Measurements from ENCODE around the gene POU3F1.

Gene POU3F1

DNA sequence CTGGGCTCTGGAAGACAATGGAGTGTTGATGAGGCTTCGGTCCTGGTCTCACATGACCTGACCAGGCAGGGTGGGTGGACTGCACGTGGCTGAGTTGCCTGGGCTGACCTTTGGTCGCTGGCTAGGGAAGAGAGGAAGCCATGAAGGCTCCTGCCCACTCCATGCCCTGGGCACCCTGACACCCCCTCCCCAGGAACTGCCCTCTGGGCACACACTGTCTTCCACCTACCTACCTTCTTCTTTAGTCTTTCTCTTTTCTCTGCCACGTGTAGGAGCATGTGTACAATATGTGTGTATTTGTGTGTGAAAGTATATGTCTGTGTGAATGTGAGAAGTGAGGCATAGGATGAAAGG is 15.1 kb downstream of the POU3F1 start:
- intact Hi-C loops (cut with micrococcal nuclease) = loop anchor here (10.0 kb wide), 1 partner anchor 553 kb away; no protein-coding TSS in a partner anchor
- no peaks in the 10 kb centered on the region for H3K9me3 Mint-ChIP-seq
- H3K36me3 Mint-ChIP-seq (ENCODE audit: low read depth) = peaks cover 9% of the 10 kb centered on the region
- H3K4me3 Mint-ChIP-seq = no peak overlapping the region
- peak overlapping the region; percentile 30 for H3K27ac Mint-ChIP-seq
- H3K27me3 Mint-ChIP-seq = peaks cover 19% of the 10 kb centered on the region
- peaks cover 34% of the 10 kb centered on the region for H3K4me1 Mint-ChIP-seq (ENCODE audit: low read depth)

DNA sequence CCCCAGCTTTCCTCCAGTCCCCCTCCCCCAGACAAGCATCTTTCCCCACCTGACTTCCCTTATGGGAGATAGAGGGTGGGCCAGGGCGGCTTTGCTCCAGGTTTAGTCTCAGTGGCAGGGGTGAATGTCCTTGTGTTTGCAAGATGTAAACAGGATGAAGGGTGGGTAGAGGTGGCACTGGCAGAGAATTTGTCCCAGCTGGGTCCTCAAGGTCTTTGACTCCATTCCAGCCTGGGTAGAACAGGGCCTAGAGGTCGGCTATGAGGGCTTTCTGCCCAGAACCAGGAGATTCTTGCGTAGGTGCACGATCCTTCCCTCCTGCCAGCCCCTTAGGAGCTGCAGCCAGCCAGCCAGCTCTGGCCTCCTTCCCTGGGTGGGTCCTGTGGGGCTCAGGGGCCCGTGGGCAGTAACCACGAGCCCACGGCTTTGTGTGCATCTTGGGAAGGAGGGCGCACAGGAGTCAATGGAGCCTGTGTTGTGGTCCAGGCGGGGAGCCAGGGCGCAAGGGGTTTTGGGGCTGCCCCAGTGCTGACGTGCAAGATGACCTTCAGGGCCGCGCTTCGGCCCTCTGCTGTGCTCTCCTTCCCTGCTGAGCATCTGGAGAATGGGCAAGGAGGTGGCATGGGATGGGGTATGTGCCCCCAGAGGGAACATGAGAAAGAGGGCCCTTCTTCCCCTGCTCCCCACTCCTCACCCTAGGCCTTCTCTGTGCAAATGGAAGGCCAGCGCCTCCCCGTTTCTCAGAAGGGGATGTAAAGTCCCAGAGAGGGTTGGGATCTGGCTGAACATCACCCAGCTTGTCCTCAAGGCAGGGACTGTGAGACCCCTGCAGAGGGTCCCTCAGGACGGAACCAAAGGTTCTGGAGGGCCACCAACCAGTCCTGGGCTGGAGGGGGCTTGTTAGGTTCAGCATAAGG is 15.7 kb downstream of the POU3F1 start:
- Mint-ChIP-seq H3K36me3 (ENCODE audit: low read depth) (peaks cover 16% of the 10 kb centered on the region), H3K4me3 (no peak overlapping the region), H3K4me1 (ENCODE audit: low read depth) (peaks cover 37% of the 10 kb centered on the region), H3K9me3 (no peaks in the 10 kb centered on the region), H3K27me3 (peaks cover 19% of the 10 kb centered on the region), H3K27ac (peak overlapping the region; percentile 55)
- intact Hi-C loops (cut with micrococcal nuclease) = loop anchor here (10.0 kb wide), 1 partner anchor 554 kb away; no protein-coding TSS in a partner anchor

DNA sequence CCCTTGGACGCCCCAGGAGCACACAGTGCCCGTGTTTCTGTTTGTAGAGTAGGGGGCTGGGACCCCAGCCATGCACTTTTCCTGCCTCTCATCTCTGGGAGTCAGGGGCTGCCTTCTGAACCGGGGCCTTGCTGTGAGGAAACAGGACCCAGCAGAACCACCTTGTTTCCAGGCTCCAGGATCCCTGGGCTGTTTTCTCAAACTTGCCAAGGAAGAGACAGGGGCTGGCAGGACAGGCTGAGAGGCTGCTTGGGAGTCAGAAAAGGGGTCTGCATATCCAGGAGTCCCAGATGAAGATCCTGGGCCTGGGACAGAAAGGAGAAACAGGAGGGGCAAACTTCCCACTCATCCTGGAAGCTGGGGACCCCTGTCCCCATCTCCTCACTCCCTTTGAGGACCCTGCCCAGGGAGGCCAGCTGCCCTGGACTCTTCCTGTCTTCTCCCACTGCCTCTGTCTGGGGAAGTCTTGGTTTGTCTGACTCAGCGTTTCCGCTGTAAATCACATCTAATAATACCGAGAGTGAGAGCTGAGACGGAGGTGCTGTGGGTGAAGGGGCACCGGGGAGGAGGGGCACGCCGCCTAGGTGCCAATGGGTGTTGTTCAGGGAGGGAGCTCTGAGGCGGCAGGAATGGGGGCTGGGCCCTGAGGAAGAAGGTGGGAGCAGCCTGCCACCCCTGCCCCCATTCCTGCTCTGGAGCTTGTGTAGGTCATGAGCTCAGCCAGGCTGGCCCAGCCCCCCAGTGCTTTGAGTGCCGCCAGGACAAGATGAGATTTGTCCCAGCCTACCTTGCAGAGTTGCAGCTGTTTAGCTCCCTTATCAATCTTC is 16.7 kb downstream of the POU3F1 start:
- H3K9me3 Mint-ChIP-seq = no peaks in the 10 kb centered on the region
- H3K4me3 Mint-ChIP-seq = peak overlapping the region; percentile 60
- H3K36me3 Mint-ChIP-seq (ENCODE audit: low read depth) = peaks cover 25% of the 10 kb centered on the region
- peaks cover 19% of the 10 kb centered on the region for H3K27me3 Mint-ChIP-seq
- intact Hi-C loops (cut with micrococcal nuclease) = loop anchor here (5.0 to 10.0 kb wide), 2 partner anchors 555 to 807 kb away; no protein-coding TSS in a partner anchor
- H3K27ac Mint-ChIP-seq = peak overlapping the region; percentile 55
- H3K4me1 Mint-ChIP-seq (ENCODE audit: low read depth) = peaks cover 42% of the 10 kb centered on the region

DNA sequence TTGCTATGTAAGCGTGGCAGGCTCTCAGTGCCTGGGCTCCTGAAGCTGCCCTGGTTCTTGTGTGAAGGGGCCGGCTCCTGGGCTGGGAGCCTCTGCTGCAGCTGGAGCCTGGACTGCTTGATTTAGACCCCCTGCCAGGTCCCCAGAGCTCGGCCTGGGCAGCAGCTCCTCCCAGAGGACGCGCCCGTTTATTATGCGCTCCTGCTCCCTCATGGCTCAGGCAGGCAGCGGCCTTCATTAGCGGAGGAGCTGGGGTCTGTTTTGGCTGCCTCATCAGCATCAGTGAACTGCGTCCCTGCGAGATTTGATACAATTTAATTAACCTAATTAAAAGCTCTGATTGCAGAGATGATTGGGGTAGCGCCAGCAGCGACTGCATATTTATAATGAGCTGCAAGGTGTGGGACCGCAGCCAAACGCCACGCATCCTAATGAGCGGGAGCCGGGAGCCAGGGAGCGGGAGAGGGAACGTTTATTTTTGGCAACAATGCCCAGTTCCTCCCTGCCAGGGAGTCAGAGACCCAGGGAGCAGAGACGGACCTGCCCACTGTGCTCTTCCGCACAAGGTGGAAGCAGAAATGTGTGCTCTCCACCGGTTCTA is 17.4 kb downstream of the POU3F1 start:
- intact Hi-C loops (cut with micrococcal nuclease) = loop anchor here (5.0 kb wide), 1 partner anchor 808 kb away; no protein-coding TSS in a partner anchor
- peaks cover 31% of the 10 kb centered on the region for H3K36me3 Mint-ChIP-seq (ENCODE audit: low read depth)
- no peak overlapping the region for H3K4me3 Mint-ChIP-seq
- peak overlapping the region; percentile 55 for H3K27ac Mint-ChIP-seq
- peaks cover 19% of the 10 kb centered on the region for H3K27me3 Mint-ChIP-seq
- H3K9me3 Mint-ChIP-seq = no peaks in the 10 kb centered on the region
- H3K4me1 Mint-ChIP-seq (ENCODE audit: low read depth) = peaks cover 42% of the 10 kb centered on the region

DNA sequence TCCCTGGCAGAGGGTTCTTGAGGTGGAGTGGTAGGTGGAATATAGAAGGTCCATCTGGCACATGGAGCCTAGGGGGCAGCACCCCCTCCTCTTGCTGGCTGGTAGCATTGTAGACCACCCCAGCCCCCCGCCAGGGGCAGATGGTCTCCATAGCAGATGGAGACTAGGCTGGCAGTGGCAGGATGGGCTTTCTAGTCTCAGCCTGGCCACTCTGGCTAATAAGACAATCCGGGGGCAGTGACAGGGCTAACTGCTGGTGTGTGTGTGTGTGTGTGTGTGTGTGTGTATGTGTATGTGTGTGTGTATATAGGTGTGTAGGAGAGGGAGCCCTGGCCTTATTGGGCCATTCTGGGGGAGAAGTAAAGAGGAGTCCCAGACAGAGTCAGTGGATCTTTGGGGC is 17.9 kb downstream of the POU3F1 start:
- Mint-ChIP-seq H3K4me1 (ENCODE audit: low read depth) (peaks cover 42% of the 10 kb centered on the region), H3K36me3 (ENCODE audit: low read depth) (peaks cover 36% of the 10 kb centered on the region), H3K4me3 (no peak overlapping the region), H3K27ac (peak overlapping the region; percentile 55), H3K9me3 (no peaks in the 10 kb centered on the region), H3K27me3 (peaks cover 17% of the 10 kb centered on the region)
- intact Hi-C loops (cut with micrococcal nuclease) = loop anchor here (5.0 kb wide), 1 partner anchor 809 kb away; no protein-coding TSS in a partner anchor

GRCh38 chr1:38028105-38028591 is 18.4 kb downstream of the POU3F1 start:
- peaks cover 17% of the 10 kb centered on the region for H3K27me3 Mint-ChIP-seq
- intact Hi-C loops (cut with micrococcal nuclease) = loop anchor here (5.0 kb wide), 1 partner anchor 809 kb away; no protein-coding TSS in a partner anchor
- H3K36me3 Mint-ChIP-seq (ENCODE audit: low read depth) = peaks cover 41% of the 10 kb centered on the region
- no peak overlapping the region for H3K4me3 Mint-ChIP-seq
- H3K27ac Mint-ChIP-seq = peak overlapping the region; percentile 55
- H3K4me1 Mint-ChIP-seq (ENCODE audit: low read depth) = peaks cover 42% of the 10 kb centered on the region
- no peaks in the 10 kb centered on the region for H3K9me3 Mint-ChIP-seq

DNA sequence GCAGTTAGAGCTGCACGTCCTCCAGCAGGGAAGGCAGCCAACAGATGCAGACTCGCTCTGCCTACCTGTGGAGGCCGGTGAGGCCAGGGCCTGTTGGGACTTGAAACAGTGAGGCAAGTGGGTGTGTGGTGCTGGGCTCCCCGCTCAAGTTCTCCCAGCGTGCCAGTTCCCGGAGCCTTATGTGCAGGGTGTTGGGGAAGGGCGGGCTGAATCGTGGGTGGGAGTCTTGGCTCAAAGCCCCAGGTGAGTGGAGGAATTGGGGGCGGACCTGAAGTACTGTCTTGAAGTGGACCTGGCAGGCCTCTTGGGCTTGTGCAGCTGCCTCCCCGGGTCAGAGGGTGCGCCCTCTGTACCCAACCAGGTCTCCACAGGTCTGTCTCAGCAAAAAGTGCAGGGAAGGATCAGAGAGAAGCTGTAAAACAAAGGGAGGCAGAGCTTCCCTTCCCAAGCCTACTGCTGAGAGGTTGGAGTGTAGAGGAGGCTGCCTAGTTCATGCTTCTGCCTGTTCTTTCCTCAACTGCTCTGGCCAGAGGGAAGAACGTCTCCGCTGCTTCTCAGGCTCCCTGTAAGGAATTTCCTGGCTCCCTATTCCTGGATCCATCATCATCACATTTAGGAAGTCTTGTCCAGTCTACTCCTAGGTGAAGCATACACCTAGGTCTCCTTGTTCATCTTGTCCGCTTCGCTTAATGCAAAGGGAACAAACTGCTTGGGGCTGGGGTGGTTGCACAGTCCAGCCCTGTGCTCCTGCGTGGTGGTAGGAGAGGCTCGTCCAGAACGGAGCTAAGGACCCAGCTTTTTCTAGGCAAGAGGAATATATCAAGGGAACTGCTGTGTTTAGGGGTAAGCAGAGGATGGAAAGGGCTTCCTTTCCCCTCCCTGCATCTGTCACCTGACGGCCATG is 19.1 kb downstream of the POU3F1 start:
- Mint-ChIP-seq H3K4me1 (ENCODE audit: low read depth) (peaks cover 42% of the 10 kb centered on the region), H3K9me3 (no peaks in the 10 kb centered on the region), H3K36me3 (ENCODE audit: low read depth) (peaks cover 48% of the 10 kb centered on the region), H3K27me3 (peaks cover 17% of the 10 kb centered on the region), H3K27ac (no peak overlapping the region), H3K4me3 (no peak overlapping the region)
- intact Hi-C loops (cut with micrococcal nuclease) = loop anchor here (5.0 kb wide), 1 partner anchor 810 kb away; no protein-coding TSS in a partner anchor

- intact Hi-C loops (cut with micrococcal nuclease) = loop anchor here (5.0 kb wide), 1 partner anchor 811 kb away; no protein-coding TSS in a partner anchor
- Mint-ChIP-seq H3K36me3 (ENCODE audit: low read depth) (peaks cover 56% of the 10 kb centered on the region), H3K4me1 (ENCODE audit: low read depth) (peaks cover 41% of the 10 kb centered on the region), H3K27me3 (peaks cover 14% of the 10 kb centered on the region), H3K9me3 (no peaks in the 10 kb centered on the region), H3K4me3 (no peak overlapping the region), H3K27ac (no peak overlapping the region)
Measured at GRCh38 chr1:38026592-38027200, 19.9 kb downstream of the POU3F1 start.

GRCh38 chr1:38025664-38026063 is 20.9 kb downstream of the POU3F1 start:
- Mint-ChIP-seq H3K27ac (no peak overlapping the region), H3K27me3 (peaks cover 4% of the 10 kb centered on the region), H3K9me3 (no peaks in the 10 kb centered on the region), H3K4me3 (no peak overlapping the region), H3K4me1 (ENCODE audit: low read depth) (peaks cover 30% of the 10 kb centered on the region), H3K36me3 (ENCODE audit: low read depth) (peaks cover 66% of the 10 kb centered on the region)
- intact Hi-C loops (cut with micrococcal nuclease) = loop anchor here (5.0 kb wide), 1 partner anchor 812 kb away; no protein-coding TSS in a partner anchor

DNA sequence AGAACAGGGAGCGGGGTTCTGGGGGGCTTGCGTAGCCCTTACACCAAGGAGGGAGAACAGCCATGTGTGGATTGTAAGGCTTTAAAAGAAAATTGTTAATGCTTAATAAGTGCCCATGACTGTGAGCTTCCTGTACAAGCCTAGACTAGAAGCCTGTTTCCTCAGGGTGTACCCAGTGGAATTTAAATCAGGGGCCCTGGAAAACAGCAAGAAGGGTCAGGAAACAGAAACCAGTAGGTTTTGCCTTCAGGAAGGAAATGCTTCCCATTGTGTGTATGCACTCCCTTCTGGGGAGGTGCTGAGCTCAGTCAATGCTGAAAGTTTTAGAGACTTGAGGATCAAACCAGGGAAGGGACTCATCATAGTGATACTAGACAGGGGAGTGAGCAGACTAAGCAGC is 21.4 kb downstream of the POU3F1 start:
- H3K27me3 Mint-ChIP-seq = no peaks in the 10 kb centered on the region
- H3K36me3 Mint-ChIP-seq (ENCODE audit: low read depth) = peaks cover 70% of the 10 kb centered on the region
- intact Hi-C loops (cut with micrococcal nuclease) = loop anchor here (5.0 kb wide), 1 partner anchor 812 kb away; no protein-coding TSS in a partner anchor
- no peaks in the 10 kb centered on the region for H3K9me3 Mint-ChIP-seq
- no peak overlapping the region for H3K4me3 Mint-ChIP-seq
- peaks cover 26% of the 10 kb centered on the region for H3K4me1 Mint-ChIP-seq (ENCODE audit: low read depth)
- no peak overlapping the region for H3K27ac Mint-ChIP-seq

DNA sequence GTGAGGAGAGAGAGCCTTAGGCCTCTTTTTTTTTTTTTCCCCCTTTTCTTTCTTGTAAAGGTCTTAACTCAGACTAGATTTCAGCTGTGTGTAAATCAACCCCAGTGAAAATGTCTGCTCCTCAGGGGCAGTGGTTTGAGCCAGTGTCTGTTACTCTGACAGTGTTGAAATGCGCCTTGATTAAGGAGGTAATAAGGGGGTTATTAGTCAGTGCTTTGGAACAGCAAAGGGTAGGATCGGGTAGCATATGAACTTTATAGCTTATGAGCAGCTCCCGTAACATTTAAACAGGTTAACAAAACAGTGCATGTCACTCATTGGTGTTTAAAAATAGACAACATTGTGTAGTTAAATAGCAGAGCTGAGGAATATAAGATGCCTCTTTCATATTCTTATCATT is 23.8 kb downstream of the POU3F1 start:
- Mint-ChIP-seq H3K4me1 (ENCODE audit: low read depth) (peaks cover 8% of the 10 kb centered on the region), H3K4me3 (no peak overlapping the region), H3K27me3 (no peaks in the 10 kb centered on the region), H3K36me3 (ENCODE audit: low read depth) (peaks cover 94% of the 10 kb centered on the region), H3K27ac (no peak overlapping the region), H3K9me3 (no peaks in the 10 kb centered on the region)
- intact Hi-C loops (cut with micrococcal nuclease) = no loop called here

GRCh38 chr1:38021969-38022368 is 24.6 kb downstream of the POU3F1 start:
- no peaks in the 10 kb centered on the region for H3K9me3 Mint-ChIP-seq
- no peaks in the 10 kb centered on the region for H3K27me3 Mint-ChIP-seq
- H3K4me3 Mint-ChIP-seq = no peak overlapping the region
- no peak overlapping the region for H3K27ac Mint-ChIP-seq
- intact Hi-C loops (cut with micrococcal nuclease) = no loop called here
- peaks cover 8% of the 10 kb centered on the region for H3K4me1 Mint-ChIP-seq (ENCODE audit: low read depth)
- peaks cover 98% of the 10 kb centered on the region for H3K36me3 Mint-ChIP-seq (ENCODE audit: low read depth)

All from dendritic cell treated with granulocyte-macrophage colony-stimulating factor and Interleukin-4, amounts not matched to agents 40 ng/mL and 50 ng/mL, for 4 days (primary cell).